ENCODE data around the gene B9D1. TPM values are rescaled to one million over a fixed set of nuclear protein-coding genes. Genes with fewer than 3 reads are reported as not detected.

The B9D1 gene
- total and polyA plus RNA-seq, 2 of the 13 experiments (the other 11 are each of a cell fraction or from before 2014, with no cell fraction given) = 27.7 to 31.1 TPM

- BruUV-seq (replicated peaks) = no TSS peak
- no peak for ATAC-seq
- POLR2A ChIA-PET = interaction anchor here (1.2 to 1.6 kb wide), 4 partner anchors 14 to 44 kb away, joined by 3 to 19 read pairs (median 3); partner anchors contain the start of gene B9D1
- DNase-seq (ENCODE audit: low spot score) = no peak
- Histone ChIP-seq H3K27me3 (ENCODE audit: control insufficient read depth in 1 of 2, insufficient read depth in 2 of 2, low read length in 2 of 2) (no peaks in the 10 kb centered on the region), H3K27ac (ENCODE audit: extremely low read length, insufficient read depth, low read length) (no peak overlapping the region), H4K20me1 (ENCODE audit: insufficient read depth, low read length) (no peaks in the 10 kb centered on the region), H3K4me2 (ENCODE audit: low read depth, low read length) (no peak overlapping the region), H3K4me3 (replicated peaks in 1 of 3; ENCODE audit: insufficient read depth in 1 of 3, low read depth in 2 of 3, low read length in 3 of 3) (no peak overlapping the region), H2AFZ (ENCODE audit: low read length) (no peak overlapping the region), H3K36me3 (replicated peaks in 1 of 2; ENCODE audit: control insufficient read depth in 1 of 2, insufficient read depth in 2 of 2, low read length in 2 of 2) (peaks cover 0 to 11% of the 10 kb centered on the region in 2 experiments; a peak in 1 of 5 replicates), H3K79me2 (ENCODE audit: insufficient read depth, low read length) (no peaks in the 10 kb centered on the region), H3K9me3 (ENCODE audit: low read length) (no peaks in the 10 kb centered on the region), H3K9ac (ENCODE audit: insufficient read depth, low read depth, low read length) (no peak overlapping the region), H3K4me1 (ENCODE audit: insufficient read depth, low read length) (peaks cover 19% of the 10 kb centered on the region)
- intact Hi-C loops (cut with micrococcal nuclease; ENCODE audit: unreplicated experiment) = loop anchor here (5.0 kb wide), 1 partner anchor 129 kb away; no protein-coding TSS in a partner anchor
- in situ Hi-C loops (cut with HindIII; ENCODE audit: extremely low pct_ligation_motif_present, low pct_unique_long_range_greater_than_20kb) = no loop called here
- CTCF ChIA-PET (ENCODE audit: low intra/inter-chr PET ratio, low total read pairs) = no interaction called here
- FAIRE-seq = no peak
- no peak for TF ChIP-seq SP4 (CRISPR knock-in tag; IDR thresholded peaks at IDR 0.05)
- no peak for TF ChIP-seq ZNF788 (CRISPR knock-in tag; IDR thresholded peaks at IDR 0.05; ENCODE audit: borderline replicate concordance)
- TF ChIP-seq CREB1 (IDR thresholded peaks at IDR 0.05) = no peak
- TF ChIP-seq CREB1 (CRISPR knock-in tag; IDR thresholded peaks at IDR 0.05) = no peak
- no peak for TF ChIP-seq ZC3H13 (CRISPR knock-in tag; IDR thresholded peaks at IDR 0.05)
- no peak for TF ChIP-seq MBD4 (IDR thresholded peaks at IDR 0.05; ENCODE audit: borderline replicate concordance, low read length)
- no peak for TF ChIP-seq NFKBIZ (CRISPR knock-in tag; IDR thresholded peaks at IDR 0.05)
- TF ChIP-seq ZNF12 (CRISPR knock-in tag; IDR thresholded peaks at IDR 0.05) = no peak
- no peak for TF ChIP-seq ZBTB3 (CRISPR knock-in tag; IDR thresholded peaks at IDR 0.05; ENCODE audit: borderline replicate concordance, low read depth)
- no peak for TF ChIP-seq ZNF841 (CRISPR knock-in tag; IDR thresholded peaks at IDR 0.05; ENCODE audit: borderline replicate concordance)
- no peak for TF ChIP-seq ZNF614 (CRISPR knock-in tag; IDR thresholded peaks at IDR 0.05; ENCODE audit: borderline replicate concordance)
- no peak for TF ChIP-seq THAP11 (CRISPR knock-in tag; IDR thresholded peaks at IDR 0.05)
- TF ChIP-seq FOXC1 (CRISPR knock-in tag; IDR thresholded peaks at IDR 0.05; ENCODE audit: borderline replicate concordance) = no peak
- TF ChIP-seq GATAD1 (CRISPR knock-in tag; IDR thresholded peaks at IDR 0.05) = no peak
- TF ChIP-seq ZFAT (CRISPR knock-in tag; conservative IDR thresholded peaks at IDR 0.05) = no peak
- no peak for TF ChIP-seq BHLHE40 (IDR thresholded peaks at IDR 0.05; ENCODE audit: low read length)
- no peak for TF ChIP-seq BCL6 (CRISPR knock-in tag; IDR thresholded peaks at IDR 0.05)
- 87% methylated on average over 5 of the region's 6 CpGs for WGBS (ENCODE audit: low lambda C conversion rate)
These were observed 43.9 kb downstream of the B9D1 start for GRCh38 chr17:19318611-19319010.
